AG10803 (cell line): ENCODE measurements around the gene WSCD2.

Experiments used
- DNase-seq: peaks from one replicate; pipeline ENCODE4 v3.0.0; 2010; ENCODE audit warnings: low read depth
- H3K4me3 ChIP-seq: 2 replicates; pipeline ENCODE4 v1.5.1; 2011; ENCODE audit warnings: mild to moderate bottlenecking, low read length, control low read depth
- CTCF ChIP-seq: conservative IDR thresholded peaks from 2 replicates; pipeline ENCODE4 v1.5.1; 2011; ENCODE audit warnings: mild to moderate bottlenecking, low read length, control low read depth, inconsistent platforms

The WSCD2 gene

DNA sequence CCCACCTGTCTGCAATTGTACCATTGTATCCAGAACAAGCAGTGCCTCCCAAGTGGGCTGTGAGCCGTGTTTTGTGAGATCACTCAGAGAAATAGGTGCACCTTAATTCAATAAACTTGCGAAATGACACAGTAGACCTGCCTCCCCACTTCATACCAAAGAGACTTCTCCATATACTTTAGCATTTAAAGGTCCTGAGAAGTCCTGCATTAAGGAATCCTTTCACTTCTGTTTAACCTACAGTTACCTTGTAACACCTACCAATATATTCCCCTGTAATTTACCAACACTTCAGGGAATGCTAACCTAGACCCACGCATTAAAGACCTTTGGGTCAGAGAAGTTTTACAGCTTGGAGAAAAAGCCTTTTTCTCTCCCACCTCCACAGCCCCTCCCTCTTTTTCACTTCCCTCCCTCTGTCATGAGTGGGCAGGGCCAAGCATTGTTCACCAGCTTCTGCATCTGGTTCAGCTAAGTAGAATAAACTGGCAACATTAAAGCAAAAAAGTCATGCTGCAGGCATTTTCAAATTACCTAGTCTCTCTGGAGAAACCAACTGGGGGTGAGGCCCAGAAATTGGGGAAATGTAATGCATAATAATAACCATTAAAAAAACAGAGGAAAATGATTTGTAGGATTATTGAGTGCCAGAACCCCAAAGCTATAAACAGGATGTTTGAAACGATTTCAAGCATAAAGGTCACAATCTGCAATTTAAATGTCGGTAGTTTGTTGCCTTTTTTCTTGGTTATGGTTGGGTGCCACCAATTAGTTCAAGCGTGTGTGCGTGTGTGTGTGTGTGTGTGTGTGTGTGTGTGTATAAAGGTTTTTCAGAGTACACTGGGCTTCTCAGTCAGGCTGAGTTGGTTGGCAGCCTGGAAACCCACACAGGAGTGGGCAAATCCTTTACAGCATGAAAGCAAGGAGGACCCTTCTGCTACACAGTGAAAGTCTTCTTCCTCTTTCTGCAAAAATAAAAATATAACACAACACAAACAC lies 13.7 kb upstream of the WSCD2 start:
- no peak for DNase-seq
- no peak for TF ChIP-seq CTCF

GRCh38 chr12:108116254-108116653 lies 12.8 kb upstream of the WSCD2 start:
- no peak overlapping the region for H3K4me3 ChIP-seq
- no peak for TF ChIP-seq CTCF
- DNase-seq: no peak

More for the DNA sequence above, 13.7 kb upstream of the WSCD2 start:
- no peak overlapping the region for H3K4me3 ChIP-seq

DNA sequence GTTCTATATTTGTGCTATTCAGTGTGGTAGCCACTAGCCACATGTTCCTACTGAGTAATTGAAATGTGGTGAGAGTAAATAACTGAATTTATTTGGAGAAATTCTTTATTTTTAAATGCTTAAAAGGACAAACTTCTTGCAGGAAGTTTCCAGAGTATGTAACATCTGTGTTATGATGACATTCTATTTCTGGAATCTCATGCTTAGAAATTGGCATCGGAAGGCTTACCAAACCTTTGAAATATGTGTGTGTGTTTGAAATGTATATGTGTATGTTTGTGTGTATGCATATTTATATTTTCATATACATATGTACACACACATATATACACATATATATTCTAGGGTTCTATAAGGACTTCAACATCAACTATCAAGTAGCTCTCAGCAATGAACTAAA lies 12.4 kb upstream of the WSCD2 start:
- no peak for DNase-seq
- no peak for TF ChIP-seq CTCF
- H3K4me3 ChIP-seq: no peak overlapping the region

DNA sequence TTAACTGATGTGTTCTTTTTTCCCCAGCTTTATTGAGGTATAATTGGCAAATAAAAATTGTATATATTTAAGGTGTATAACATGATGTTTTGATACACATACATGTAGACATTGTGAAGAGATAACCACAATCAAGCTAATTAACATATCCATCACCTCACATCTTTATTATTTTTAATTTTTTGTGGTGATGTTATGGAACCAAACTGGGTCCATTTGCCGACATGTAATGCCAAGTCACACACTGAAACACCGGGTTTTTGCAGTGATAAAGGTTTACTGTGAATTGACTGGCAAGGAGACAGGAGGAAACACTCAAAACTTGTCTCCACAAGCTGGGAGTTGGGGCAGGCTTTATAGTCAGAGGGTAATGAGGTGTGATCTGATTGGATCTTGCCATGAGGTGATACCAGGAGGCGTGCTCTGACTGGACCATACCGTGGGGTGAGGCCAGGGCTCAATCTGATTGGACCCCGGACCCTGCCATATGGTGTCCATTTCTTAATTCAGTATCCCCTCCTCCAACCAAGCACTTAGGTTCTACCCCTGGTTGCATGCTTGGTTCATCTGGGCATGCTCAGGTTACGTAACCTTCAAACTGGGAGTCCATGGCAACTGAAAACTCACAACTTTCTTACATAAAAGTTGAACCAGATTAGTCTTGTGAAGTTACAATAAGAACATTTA lies 11.8 kb upstream of the WSCD2 start:
- no peak for DNase-seq
- no peak overlapping the region for H3K4me3 ChIP-seq
- no peak for TF ChIP-seq CTCF

DNA sequence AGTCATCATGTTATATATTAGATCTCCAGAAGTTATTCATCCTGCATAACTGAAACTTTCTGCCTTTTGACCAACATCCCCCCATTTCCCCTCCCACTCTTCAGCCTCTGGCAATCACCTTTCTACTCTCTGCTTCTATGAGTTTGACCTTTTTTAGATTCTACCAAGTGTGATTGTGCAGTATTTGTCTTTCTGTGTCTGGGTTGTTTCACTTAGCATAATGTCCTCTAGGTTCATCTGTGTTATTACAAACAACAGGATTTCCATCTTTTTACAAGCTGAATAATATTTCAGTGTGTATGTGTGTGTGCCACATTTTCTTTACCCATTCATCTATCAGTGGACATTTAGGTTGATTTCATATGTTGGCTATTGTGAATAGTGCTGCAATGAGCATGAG lies 11.2 kb upstream of the WSCD2 start:
- H3K4me3 ChIP-seq: no peak overlapping the region
- TF ChIP-seq CTCF: no peak
- DNase-seq: no peak

DNA sequence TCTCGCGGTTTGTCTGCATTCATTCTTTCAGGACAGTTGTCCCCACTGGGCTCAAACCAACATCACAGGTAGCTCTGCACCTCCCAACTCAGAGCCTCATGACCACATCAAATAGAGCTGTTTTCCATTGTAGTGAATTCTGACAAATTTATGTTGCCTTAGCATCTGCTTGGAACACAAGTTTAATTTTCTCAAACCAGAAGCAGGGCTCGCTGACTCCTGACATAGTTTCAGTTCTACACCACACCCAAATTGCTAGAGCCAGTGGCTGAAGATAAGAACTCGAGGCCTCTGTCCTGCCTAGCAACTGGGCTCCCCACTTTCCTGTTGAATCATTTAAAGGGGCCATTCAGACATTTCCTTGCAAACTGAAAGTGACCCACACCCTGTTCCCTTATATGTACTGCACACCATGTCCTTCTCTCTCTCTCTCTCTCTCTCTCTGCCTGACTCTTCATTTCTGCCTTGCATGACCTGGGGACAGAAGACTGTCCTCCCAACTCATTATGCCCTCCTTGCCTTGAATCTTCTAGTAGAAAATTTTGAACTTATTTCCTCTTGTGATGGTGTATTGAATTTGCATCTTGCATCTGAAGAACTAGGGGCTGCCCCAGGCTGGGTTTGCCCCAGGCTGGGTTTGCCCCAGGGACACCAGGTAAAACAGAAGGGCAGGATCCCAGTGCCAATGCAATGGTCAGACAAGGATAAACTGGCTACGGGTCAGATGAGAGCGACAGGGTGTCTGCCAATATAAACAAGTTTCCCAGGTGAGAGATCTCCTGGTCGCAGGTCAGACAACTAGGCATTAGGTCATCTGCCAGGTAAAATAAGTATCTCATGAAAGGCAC lies 9.7 kb upstream of the WSCD2 start:
- no peak for DNase-seq
- no peak for TF ChIP-seq CTCF
- H3K4me3 ChIP-seq: no peak overlapping the region
